Neutrophil (primary cell): ENCODE measurements around the gene BCAS3.

ENCODE experiments used
- H3K27ac ChIP-seq: fragments of 200-600 bp; sonication (generic); 2 replicates; pipeline ENCODE4 v1.5.1; 2016; ENCODE audit warnings: mild to moderate bottlenecking, moderate library complexity
- H3K27me3 ChIP-seq: fragments of 200-600 bp; sonication (generic); 2 replicates; pipeline ENCODE4 v1.6.0; 2016; ENCODE audit warnings: mild to moderate bottlenecking
- H3K36me3 ChIP-seq: fragments of 200-600 bp; sonication (generic); 2 replicates; pipeline ENCODE4 v1.5.1; 2017
- H3K4me1 ChIP-seq, 2 experiments: fragments of 200-600 bp in 1 of 2; sonication (generic) in 1 of 2; 1 replicate in 1 of 2; 2 replicates in 1 of 2; pipeline versions ENCODE4 v1.5.1 to v1.6.1; 2013 to 2016; ENCODE audit warnings: low read depth in 1 of 2, low read length in 1 of 2, mild to moderate bottlenecking in 1 of 2, moderate library complexity in 1 of 2; ENCODE audit not compliant: control insufficient read depth in 1 of 2, insufficient read depth in 1 of 2
- H3K4me3 ChIP-seq, 2 experiments: fragments of 200-600 bp in 1 of 2; sonication (generic) in 1 of 2; 1 replicate in 1 of 2; 2 replicates in 1 of 2; pipeline ENCODE4 v1.5.1; 2013 to 2016; ENCODE audit warnings: low read depth in 1 of 2, low read length in 1 of 2, mild to moderate bottlenecking in 1 of 2, moderate library complexity in 1 of 2
- H3K9me3 ChIP-seq: fragments of 200-600 bp; sonication (generic); 2 replicates; pipeline ENCODE4 v1.5.1; 2016
- TF ChIP-seq, protein P1 (sequence below): fragments of 200-600 bp; sonication (generic); IDR thresholded peaks from 2 replicates; pipeline ENCODE4 v1.5.1; 2016; ENCODE audit warnings: antibody characterized with exemption

The BCAS3 gene

DNA sequence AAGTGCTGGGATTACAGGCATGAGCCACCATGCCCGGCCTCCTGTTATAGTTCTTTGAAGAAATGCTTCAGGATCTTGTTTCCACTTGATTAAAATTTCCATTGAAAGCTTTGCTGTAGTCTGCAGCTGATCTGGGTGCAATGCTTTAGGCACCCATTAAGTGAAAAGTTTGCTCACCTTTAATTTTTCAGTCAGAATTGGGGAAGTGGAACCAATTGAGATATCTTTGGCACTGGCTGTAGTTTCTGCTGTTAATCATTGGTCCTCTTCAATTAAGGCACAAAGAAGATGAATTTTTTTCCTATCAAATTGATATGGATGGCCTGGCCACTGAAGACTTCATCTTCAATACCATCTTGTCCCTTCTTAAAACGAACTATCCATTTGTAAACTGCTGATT is 385.9 kb downstream of the BCAS3 start:
- Histone ChIP-seq H3K36me3 (no peaks in the 10 kb centered on the region), H3K27me3 (no peaks in the 10 kb centered on the region), H3K4me1 (no peaks in the 10 kb centered on the region), H3K9me3 (no peaks in the 10 kb centered on the region), H3K4me3 (no peak overlapping the region), H3K27ac (no peak overlapping the region)
- TF ChIP-seq, protein P1, sequence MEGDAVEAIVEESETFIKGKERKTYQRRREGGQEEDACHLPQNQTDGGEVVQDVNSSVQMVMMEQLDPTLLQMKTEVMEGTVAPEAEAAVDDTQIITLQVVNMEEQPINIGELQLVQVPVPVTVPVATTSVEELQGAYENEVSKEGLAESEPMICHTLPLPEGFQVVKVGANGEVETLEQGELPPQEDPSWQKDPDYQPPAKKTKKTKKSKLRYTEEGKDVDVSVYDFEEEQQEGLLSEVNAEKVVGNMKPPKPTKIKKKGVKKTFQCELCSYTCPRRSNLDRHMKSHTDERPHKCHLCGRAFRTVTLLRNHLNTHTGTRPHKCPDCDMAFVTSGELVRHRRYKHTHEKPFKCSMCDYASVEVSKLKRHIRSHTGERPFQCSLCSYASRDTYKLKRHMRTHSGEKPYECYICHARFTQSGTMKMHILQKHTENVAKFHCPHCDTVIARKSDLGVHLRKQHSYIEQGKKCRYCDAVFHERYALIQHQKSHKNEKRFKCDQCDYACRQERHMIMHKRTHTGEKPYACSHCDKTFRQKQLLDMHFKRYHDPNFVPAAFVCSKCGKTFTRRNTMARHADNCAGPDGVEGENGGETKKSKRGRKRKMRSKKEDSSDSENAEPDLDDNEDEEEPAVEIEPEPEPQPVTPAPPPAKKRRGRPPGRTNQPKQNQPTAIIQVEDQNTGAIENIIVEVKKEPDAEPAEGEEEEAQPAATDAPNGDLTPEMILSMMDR = no peak

DNA sequence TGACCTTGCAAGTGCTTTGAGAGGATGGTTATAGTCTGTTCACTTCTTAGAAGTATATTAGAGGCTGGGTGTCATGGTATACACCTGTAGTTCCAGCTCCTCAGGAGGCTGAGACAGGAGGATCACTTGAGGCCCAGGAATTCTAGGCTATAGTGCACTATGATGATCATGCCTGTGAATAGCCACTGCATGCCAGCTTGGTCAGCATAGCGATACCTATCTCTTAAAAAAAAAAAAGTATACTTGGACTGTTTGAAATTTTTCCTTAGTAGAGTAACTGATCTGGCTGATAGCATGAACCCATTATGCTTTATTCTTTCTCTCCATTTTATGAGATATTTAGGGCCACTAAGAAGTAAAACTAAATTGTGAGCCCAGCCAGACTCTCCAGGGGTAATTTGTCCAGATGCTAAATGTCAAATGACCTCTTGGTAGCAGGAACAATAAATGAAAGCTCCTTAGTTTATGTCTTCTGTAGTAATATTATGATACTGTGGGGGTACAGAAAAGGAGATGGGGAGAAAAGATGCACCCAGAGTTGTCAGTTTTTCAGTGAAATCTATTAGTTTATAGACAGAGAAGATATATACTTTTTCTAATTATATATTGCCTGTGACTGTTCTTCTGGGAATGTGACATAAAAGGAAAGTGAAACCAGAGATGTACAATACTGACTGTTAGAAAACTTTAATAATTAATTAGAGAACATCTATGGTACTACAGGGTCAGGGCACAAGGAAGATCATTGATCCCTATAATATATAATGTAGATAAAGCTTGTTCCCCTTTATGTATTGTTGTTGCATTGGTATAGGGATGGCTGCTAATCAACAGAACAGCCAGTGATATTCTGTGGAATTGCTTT is 386.7 kb downstream of the BCAS3 start:
- TF ChIP-seq, protein P1 = no peak
- Histone ChIP-seq H3K4me3 (no peak overlapping the region), H3K9me3 (no peaks in the 10 kb centered on the region), H3K36me3 (no peaks in the 10 kb centered on the region), H3K27ac (no peak overlapping the region), H3K27me3 (no peaks in the 10 kb centered on the region), H3K4me1 (no peaks in the 10 kb centered on the region)

DNA sequence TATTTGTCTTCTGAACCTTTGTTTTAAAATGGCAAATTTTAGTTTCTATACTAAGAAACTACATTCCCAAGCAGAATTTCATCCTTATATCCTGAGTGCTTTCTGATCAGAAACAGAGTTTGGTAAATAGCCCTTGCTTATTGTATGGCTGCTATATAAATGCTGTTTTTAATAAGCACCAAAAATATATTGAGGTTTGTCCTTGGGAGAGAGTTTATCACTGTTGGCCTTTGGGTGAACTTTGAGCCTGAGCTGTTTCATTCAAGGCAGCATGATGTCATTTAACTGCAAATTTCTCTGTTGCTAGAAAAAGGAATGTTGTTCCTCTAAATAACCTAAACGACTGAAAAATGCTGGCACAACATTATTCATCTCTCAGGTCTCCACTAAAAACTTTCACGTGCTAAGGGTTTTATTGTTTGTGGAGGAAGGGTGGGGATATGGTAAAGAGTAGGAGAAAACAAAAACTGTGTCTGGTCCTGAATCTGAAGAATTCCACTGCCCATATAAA is 387.7 kb downstream of the BCAS3 start:
- H3K27ac ChIP-seq = no peak overlapping the region
- H3K27me3 ChIP-seq = no peaks in the 10 kb centered on the region
- TF ChIP-seq, protein P1 = no peak
- H3K4me3 ChIP-seq = no peak overlapping the region
- H3K4me1 ChIP-seq = no peaks in the 10 kb centered on the region
- no peaks in the 10 kb centered on the region for H3K36me3 ChIP-seq
- no peaks in the 10 kb centered on the region for H3K9me3 ChIP-seq

DNA sequence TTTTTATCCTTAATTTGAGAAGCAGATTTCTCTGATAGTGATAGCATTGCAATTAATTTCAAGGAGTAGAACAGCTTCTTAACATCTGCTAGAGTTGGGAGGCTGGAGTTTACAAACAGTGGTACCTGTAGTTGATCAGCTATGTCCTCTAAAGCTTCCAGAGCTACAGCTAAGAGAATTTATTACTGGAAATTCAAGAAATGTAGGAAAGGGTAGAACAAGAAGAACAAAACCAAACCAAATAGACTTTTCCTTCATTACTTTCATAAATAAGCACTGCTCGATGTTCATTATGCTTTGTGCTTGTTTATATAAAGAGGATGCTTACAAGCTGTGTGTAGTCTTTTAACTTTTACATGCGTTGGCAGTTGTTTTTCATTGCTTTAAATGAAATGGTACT is 388.4 kb downstream of the BCAS3 start:
- H3K4me1 ChIP-seq = no peaks in the 10 kb centered on the region
- TF ChIP-seq, protein P1 = no peak
- H3K4me3 ChIP-seq = no peak overlapping the region
- no peaks in the 10 kb centered on the region for H3K27me3 ChIP-seq
- no peaks in the 10 kb centered on the region for H3K9me3 ChIP-seq
- H3K36me3 ChIP-seq = no peaks in the 10 kb centered on the region
- no peak overlapping the region for H3K27ac ChIP-seq

DNA sequence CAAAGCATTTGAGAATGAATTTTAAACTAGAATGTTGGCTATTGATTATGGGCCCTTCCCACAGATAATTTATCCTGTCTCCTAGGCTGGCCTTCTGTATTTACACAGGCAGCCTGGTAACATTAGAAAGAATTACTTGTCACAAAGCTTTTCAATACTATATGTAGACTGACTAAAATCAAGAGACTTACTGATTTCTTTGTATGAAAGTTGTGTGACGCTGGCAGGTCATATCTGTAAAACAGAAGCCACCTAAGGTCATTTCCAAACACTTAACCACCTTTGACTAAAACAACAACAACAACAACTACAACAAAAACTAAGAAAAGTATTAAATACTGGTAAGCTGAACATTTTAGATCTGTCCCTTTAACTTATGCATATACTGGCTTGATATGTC is 393.0 kb downstream of the BCAS3 start:
- H3K27me3 ChIP-seq = no peaks in the 10 kb centered on the region
- no peaks in the 10 kb centered on the region for H3K4me1 ChIP-seq
- no peaks in the 10 kb centered on the region for H3K9me3 ChIP-seq
- no peak overlapping the region for H3K27ac ChIP-seq
- TF ChIP-seq, protein P1 = no peak
- H3K36me3 ChIP-seq = no peaks in the 10 kb centered on the region
- H3K4me3 ChIP-seq = no peak overlapping the region
